ENCODE data around the gene PTRHD1. TPM values are rescaled to one million over a fixed set of nuclear protein-coding genes. Genes with fewer than 3 reads are reported as not detected.

PTRHD1 gene
- total RNA-seq, 4 donors from 2014 or later: 17.3 to 45.0 (median 37.3) TPM

GRCh38 chr2:24766609-24767008 is 26.6 kb downstream of the PTRHD1 start:
- in situ Hi-C loops (cut with MboI; ENCODE audit: low sequenced_read_pairs in 4 of 4) (no loop called here), intact Hi-C loops (cut with DNase I; ENCODE audit: low total_unique reads) (no loop called here)
- no peak overlapping the region for H3K27ac ChIP-seq
- H3K4me3 ChIP-seq: no peak overlapping the region
- H3K36me3 ChIP-seq: peaks cover 9 to 56% of the 10 kb centered on the region in 2 donors
- H3K4me1 ChIP-seq: no peaks in the 10 kb centered on the region
- TF ChIP-seq POLR2A (IDR thresholded peaks at IDR 0.05): no peak
- no peak for TF ChIP-seq CTCF (IDR thresholded peaks at IDR 0.05 in 4 of 5, conservative IDR thresholded peaks at IDR 0.05 in 1 of 5)
- H3K9me3 ChIP-seq: no peaks in the 10 kb centered on the region
- no peaks in the 10 kb centered on the region for H3K27me3 ChIP-seq
- no peak for DNase-seq
- no peak for ATAC-seq

- in situ Hi-C loops (cut with MboI; ENCODE audit: low sequenced_read_pairs in 4 of 4) (no loop called here), intact Hi-C loops (cut with DNase I; ENCODE audit: low total_unique reads) (loop anchor here (2.0 to 5.0 kb wide), 2 partner anchors 51 to 1458 kb away; no protein-coding TSS in a partner anchor)
- TF ChIP-seq CTCF (IDR thresholded peaks at IDR 0.05 in 4 of 5, conservative IDR thresholded peaks at IDR 0.05 in 1 of 5) (no peak), POLR2A (IDR thresholded peaks at IDR 0.05) (no peak)
- DNase-seq (no peak), ATAC-seq (no peak)
- Histone ChIP-seq H3K4me1 (no peaks in the 10 kb centered on the region), H3K36me3 (peaks cover 9 to 49% of the 10 kb centered on the region in 2 donors), H3K9me3 (no peaks in the 10 kb centered on the region), H3K4me3 (no peak overlapping the region), H3K27me3 (no peaks in the 10 kb centered on the region), H3K27ac (no peak overlapping the region)
Observed at GRCh38 chr2:24763843-24764242, 29.3 kb downstream of the PTRHD1 start.

- no peak for DNase-seq
- intact Hi-C loops (cut with DNase I; ENCODE audit: low total_unique reads): loop anchor here (2.0 to 5.0 kb wide), 2 partner anchors 50 to 1460 kb away; no protein-coding TSS in a partner anchor
Observed at GRCh38 chr2:24762518-24762917, 30.7 kb downstream of the PTRHD1 start.

GRCh38 chr2:24761866-24762265 is 31.3 kb downstream of the PTRHD1 start:
- DNase-seq (no peak), ATAC-seq (no peak)
- Histone ChIP-seq H3K4me1 (no peaks in the 10 kb centered on the region), H3K27me3 (no peaks in the 10 kb centered on the region), H3K4me3 (no peak overlapping the region), H3K9me3 (no peaks in the 10 kb centered on the region), H3K36me3 (peaks cover 10 to 55% of the 10 kb centered on the region in 2 donors), H3K27ac (no peak overlapping the region)
- intact Hi-C loops (cut with DNase I; ENCODE audit: low total_unique reads): loop anchor here (2.0 to 5.0 kb wide), 2 partner anchors 49 to 1460 kb away; no protein-coding TSS in a partner anchor
- TF ChIP-seq POLR2A (IDR thresholded peaks at IDR 0.05) (no peak), CTCF (IDR thresholded peaks at IDR 0.05 in 4 of 5, conservative IDR thresholded peaks at IDR 0.05 in 1 of 5) (no peak)
- in situ Hi-C loops (cut with MboI; ENCODE audit: low sequenced_read_pairs in 4 of 4): no loop called here

More at GRCh38 chr2:24762518-24762917, 30.7 kb downstream of the PTRHD1 start:
- Histone ChIP-seq H3K9me3 (no peaks in the 10 kb centered on the region), H3K4me1 (no peaks in the 10 kb centered on the region), H3K36me3 (peaks cover 10 to 55% of the 10 kb centered on the region in 2 donors), H3K27ac (no peak overlapping the region), H3K4me3 (no peak overlapping the region), H3K27me3 (no peaks in the 10 kb centered on the region)
- TF ChIP-seq POLR2A (IDR thresholded peaks at IDR 0.05) (no peak), CTCF (IDR thresholded peaks at IDR 0.05 in 4 of 5, conservative IDR thresholded peaks at IDR 0.05 in 1 of 5) (no peak)
- no peak for ATAC-seq
- in situ Hi-C loops (cut with MboI; ENCODE audit: low sequenced_read_pairs in 4 of 4): no loop called here

GRCh38 chr2:24756789-24757188 is 36.4 kb downstream of the PTRHD1 start:
- TF ChIP-seq POLR2A (IDR thresholded peaks at IDR 0.05) (no peak), CTCF (IDR thresholded peaks at IDR 0.05 in 4 of 5, conservative IDR thresholded peaks at IDR 0.05 in 1 of 5) (no peak)
- intact Hi-C loops (cut with DNase I; ENCODE audit: low total_unique reads): no loop called here
- no peaks in the 10 kb centered on the region for H3K9me3 ChIP-seq
- no peak overlapping the region for H3K27ac ChIP-seq
- DNase-seq (no peak), ATAC-seq (no peak)
- peaks cover 2 to 65% of the 10 kb centered on the region in 2 donors for H3K36me3 ChIP-seq
- no peaks in the 10 kb centered on the region for H3K4me1 ChIP-seq
- no peak overlapping the region for H3K4me3 ChIP-seq
- in situ Hi-C loops (cut with MboI; ENCODE audit: low sequenced_read_pairs in 4 of 4): no loop called here
- no peaks in the 10 kb centered on the region for H3K27me3 ChIP-seq
